Transverse colon (tissue), 4 donors: ENCODE data around the gene SOX8. TPM values are rescaled to one million over a fixed set of nuclear protein-coding genes. Genes with fewer than 3 reads are reported as not detected.

ENCODE experiments used
- DNase-seq: peaks from one replicate; pipeline ENCODE4 v3.0.0-alpha.2; 2019
- H3K27ac ChIP-seq, 4 donors: fragments of 200-600 bp; sonication (generic); 2 replicates each; pipeline ENCODE4 v1.5.1; 2016 to 2018; ENCODE audit warnings: inconsistent platforms in 4 of 4
- H3K27me3 ChIP-seq: fragments of 200-600 bp; sonication (generic); 2 replicates; pipeline ENCODE4 v1.5.1; 2017; ENCODE audit warnings: inconsistent platforms
- H3K36me3 ChIP-seq, 4 donors: fragments of 200-600 bp; sonication (generic); 2 replicates each; pipeline ENCODE4 v1.5.1; 2017 to 2019; ENCODE audit warnings: inconsistent platforms in 4 of 4
- H3K4me1 ChIP-seq, 4 donors: fragments of 200-600 bp; sonication (generic); 2 replicates each; pipeline ENCODE4 v1.5.1; 2017 to 2020; ENCODE audit warnings: inconsistent platforms in 4 of 4
- H3K4me3 ChIP-seq, 4 donors: fragments of 200-600 bp; sonication (generic); 1 replicate in 1 of 4; 2 replicates in 3 of 4; pipeline versions ENCODE4 v1.5.1 to v1.6.1; 2017 to 2019; ENCODE audit warnings: inconsistent platforms in 4 of 4
- H3K9me3 ChIP-seq, 2 donors: fragments of 200-600 bp; sonication (generic); 2 replicates each; pipeline ENCODE4 v1.5.1; 2017 to 2019; ENCODE audit warnings: inconsistent platforms in 2 of 2
- CTCF ChIP-seq, 5 experiments: fragments of 200-600 bp in 3 of 5; fragments of 450-650 bp in 2 of 5; sonication (generic) in 3 of 5; IDR thresholded peaks; 1 replicate in 2 of 5; 2 replicates in 3 of 5; pipeline ENCODE4 v1.5.1; 2016 to 2017; ENCODE audit warnings: antibody characterized with exemption in 5 of 5, inconsistent platforms in 3 of 5, mild to moderate bottlenecking in 2 of 5, moderate library complexity in 1 of 5
- EP300 ChIP-seq: sonication (generic); formaldehyde crosslinking; IDR thresholded peaks from one replicate; pipeline ENCODE4 v1.6.1; 2017; ENCODE audit warnings: antibody characterized with exemption, low read depth
- POLR2A ChIP-seq: fragments of 450-650 bp; IDR thresholded peaks from one replicate; pipeline ENCODE4 v1.6.1; 2016; ENCODE audit warnings: antibody characterized with exemption, mild to moderate bottlenecking, moderate library complexity
- POLR2AphosphoS5 ChIP-seq, 3 donors: sonication (generic); formaldehyde crosslinking; IDR thresholded peaks; one replicate each; pipeline ENCODE4 v1.6.1; 2016; ENCODE audit warnings: antibody characterized with exemption in 3 of 3
- WGBS, 2 donors: methylation state at CpG; one replicate each; pipeline ENCODE4 v1.1.5; 2018; ENCODE audit warnings: low coverage in 1 of 2; 5-methylcytosine and 5-hydroxymethylcytosine counted together
- in situ Hi-C, 4 donors: fragments of 200-750 bp; cut with MboI; loops; one replicate each; pipeline versions ENCODE4 v1.15.0 to v1.15.1; 2017; ENCODE audit warnings: low sequenced_read_pairs in 3 of 4, low pct_ligation_motif_present in 1 of 4, low pct_unique_long_range_greater_than_20kb in 1 of 4
- intact Hi-C: fragments of 100-400 bp; cut with DNase I; formaldehyde crosslinking; loops from one replicate; pipeline ENCODE4 v1.15.1; 2023; ENCODE audit warnings: low total_unique reads
- total RNA-seq, 4 donors: library from RNA; depleted of rRNA; stranded (reverse); fragments of >200 nt; gene quantifications; one replicate each; pipeline ENCODE4 v1.1.0, GENCODE V29; 2016

Gene SOX8
- total RNA-seq, 4 donors from 2014 or later, result 0.37 to 1.9 (median 0.50) TPM

GRCh38 chr16:999677-1000076, 18.1 kb downstream of the SOX8 start:
- TF ChIP-seq POLR2A (no peak), POLR2AphosphoS5 (IDR thresholded peaks at IDR 0.05) (no peak)
- intact Hi-C loops (no loop called here), in situ Hi-C loops (no loop called here)
- no peaks in the 10 kb centered on the region for H3K36me3 ChIP-seq
- no peak overlapping the region for H3K4me3 ChIP-seq
- 85% methylated on average over 9 of the region's 11 CpGs; no CpG with 5 or more reads in 1 of the 2 donors for WGBS, 2 donors
- peaks cover 38% of the 10 kb centered on the region for H3K27me3 ChIP-seq
- no peak overlapping the region for H3K27ac ChIP-seq
- DNase-seq, result no peak
- H3K4me1 ChIP-seq, result peaks cover 0 to 10% (median 4%) of the 10 kb centered on the region in 4 donors
- H3K9me3 ChIP-seq, result no peaks in the 10 kb centered on the region

- no peaks in the 10 kb centered on the region for H3K36me3 ChIP-seq
- H3K27ac ChIP-seq, result no peak overlapping the region
- H3K27me3 ChIP-seq, result peaks cover 38% of the 10 kb centered on the region
- no peak overlapping the region for H3K4me3 ChIP-seq
- TF ChIP-seq POLR2A (no peak), CTCF (IDR thresholded peaks at IDR 0.05) (no peak), EP300 (no peak), POLR2AphosphoS5 (IDR thresholded peaks at IDR 0.05) (no peak)
- in situ Hi-C loops (no loop called here), intact Hi-C loops (no loop called here)
- no peak for DNase-seq
- H3K9me3 ChIP-seq, result no peaks in the 10 kb centered on the region
- H3K4me1 ChIP-seq, result peaks cover 0 to 10% (median 4%) of the 10 kb centered on the region in 4 donors
- WGBS, 2 donors, result 89% methylated on average over 17 of the region's 17 CpGs; no CpG with 5 or more reads in 1 of the 2 donors
Measured at GRCh38 chr16:1000608-1001007, 19.0 kb downstream of the SOX8 start.

DNA sequence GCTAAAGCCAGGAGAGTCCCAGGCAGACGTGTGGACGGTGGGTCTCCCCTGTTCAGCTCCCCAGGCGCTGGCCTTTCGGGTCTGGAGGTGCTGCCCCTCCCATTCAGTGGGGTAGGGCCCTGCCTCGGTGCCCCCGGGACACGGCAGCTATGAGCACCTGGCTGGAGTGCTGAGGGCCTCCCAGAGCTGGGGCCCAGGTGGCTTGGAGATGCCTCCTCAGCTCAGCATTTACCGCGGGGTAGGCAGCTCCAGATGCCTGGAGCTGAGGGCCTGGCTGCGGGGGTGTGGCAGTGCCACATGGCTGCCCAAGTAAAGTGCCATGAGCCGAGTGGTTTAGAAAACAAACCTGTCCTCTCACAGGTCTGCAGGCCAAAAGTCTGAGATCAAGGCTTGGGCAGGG, 19.5 kb downstream of the SOX8 start:
- H3K4me3 ChIP-seq, result no peak overlapping the region
- intact Hi-C loops, result no loop called here
- no peak overlapping the region for H3K27ac ChIP-seq
- in situ Hi-C loops, result no loop called here
- H3K4me1 ChIP-seq, result peaks cover 0 to 10% (median 4%) of the 10 kb centered on the region in 4 donors
- no peaks in the 10 kb centered on the region for H3K36me3 ChIP-seq
- WGBS, 2 donors, result 85% methylated on average over 5 of the region's 11 CpGs; no CpG with 5 or more reads in 1 of the 2 donors
- peaks cover 37% of the 10 kb centered on the region for H3K27me3 ChIP-seq
- no peaks in the 10 kb centered on the region for H3K9me3 ChIP-seq
- no peak for DNase-seq
- no peak for TF ChIP-seq EP300
- no peak for TF ChIP-seq CTCF (IDR thresholded peaks at IDR 0.05)

- intact Hi-C loops, result no loop called here
- peak; percentile 42 for DNase-seq
- Histone ChIP-seq H3K9me3 (no peaks in the 10 kb centered on the region), H3K4me3 (no peak overlapping the region), H3K27me3 (peaks cover 22% of the 10 kb centered on the region), H3K36me3 (no peaks in the 10 kb centered on the region), H3K27ac (no peak overlapping the region), H3K4me1 (peaks cover 0 to 6% (median 2%) of the 10 kb centered on the region in 4 donors)
- in situ Hi-C loops, result no loop called here
- no peak for TF ChIP-seq POLR2AphosphoS5 (IDR thresholded peaks at IDR 0.05)
- TF ChIP-seq EP300, result no peak
- no peak for TF ChIP-seq CTCF (IDR thresholded peaks at IDR 0.05)
- no peak for TF ChIP-seq POLR2A
- 66% methylated on average over 41 of the region's 46 CpGs; no CpG with 5 or more reads in 1 of the 2 donors for WGBS, 2 donors
Measured at GRCh38 chr16:1002399-1003166, 21.0 kb downstream of the SOX8 start.
